Keratinocyte (primary cell): ENCODE data around the gene IPO11. TPM values are rescaled to one million over a fixed set of nuclear protein-coding genes. Genes with fewer than 3 reads are reported as not detected.

Source experiments
- DNase-seq: peaks from one replicate; pipeline ENCODE4 v3.0.0-alpha.2; 2011; ENCODE audit warnings: low read depth, missing footprints, low spot score
- FAIRE-seq: peaks from 2 replicates; lab custom pipeline; 2011; peaks lifted over from hg19 to GRCh38; lab: Jason Lieb, UNC
- H2AFZ ChIP-seq: 2 replicates; pipeline ENCODE4 v1.6.0; 2012; ENCODE audit warnings: low read length, control low read depth, inconsistent platforms; ENCODE audit not compliant: control insufficient read depth
- H3K27ac ChIP-seq: 2 replicates; pipeline ENCODE4 v1.5.1; 2011; ENCODE audit warnings: low read length; ENCODE audit not compliant: control insufficient read depth, insufficient read depth
- H3K27me3 ChIP-seq: 3 replicates; pipeline ENCODE4 v1.6.0; 2011; ENCODE audit warnings: low read length; ENCODE audit not compliant: control insufficient read depth, insufficient read depth; ENCODE audit errors: extremely low read depth
- H3K36me3 ChIP-seq, 2 experiments: 2 replicates in 1 of 2; 3 replicates in 1 of 2; pipeline ENCODE4 v1.5.1; 2011; ENCODE audit warnings: low read length in 2 of 2, mild to moderate bottlenecking in 1 of 2; ENCODE audit not compliant: control insufficient read depth in 2 of 2, insufficient read depth in 2 of 2; ENCODE audit errors: extremely low read depth in 1 of 2
- H3K4me1 ChIP-seq: 3 replicates; pipeline ENCODE4 v1.5.1; 2011; ENCODE audit warnings: low read length; ENCODE audit not compliant: control insufficient read depth, insufficient read depth; ENCODE audit errors: extremely low read depth
- H3K4me2 ChIP-seq: 3 replicates; pipeline ENCODE4 v1.6.0; 2011; ENCODE audit warnings: low read depth, low read length; ENCODE audit not compliant: control insufficient read depth, insufficient read depth; ENCODE audit errors: extremely low read depth
- H3K4me3 ChIP-seq, 3 experiments: fragments of 200-600 bp in 1 of 3; sonication (generic) in 1 of 3; 2 replicates in 2 of 3; 3 replicates in 1 of 3; pipeline ENCODE4 v1.5.1; 2011 to 2016; ENCODE audit warnings: low read length in 3 of 3, mild to moderate bottlenecking in 3 of 3, control low read depth in 2 of 3, inconsistent platforms in 1 of 3, low read depth in 1 of 3, mixed read lengths in 1 of 3, mixed run types in 1 of 3, moderate library complexity in 1 of 3; ENCODE audit not compliant: control insufficient read depth in 2 of 3, insufficient read depth in 2 of 3; ENCODE audit errors: extremely low read depth in 1 of 3
- H3K79me2 ChIP-seq: 2 replicates; pipeline ENCODE4 v1.6.0; 2012; ENCODE audit warnings: low read length; ENCODE audit not compliant: control insufficient read depth, insufficient read depth
- H3K9ac ChIP-seq: 3 replicates; pipeline ENCODE4 v1.6.0; 2011; ENCODE audit warnings: low read length; ENCODE audit not compliant: control insufficient read depth, insufficient read depth; ENCODE audit errors: extremely low read depth
- H3K9me1 ChIP-seq: 3 replicates; pipeline ENCODE4 v1.6.0; 2011; ENCODE audit warnings: low read length; ENCODE audit not compliant: control insufficient read depth, insufficient read depth; ENCODE audit errors: extremely low read depth
- H3K9me3 ChIP-seq: 2 replicates; pipeline ENCODE4 v1.5.1; 2012; ENCODE audit warnings: low read depth, low read length; ENCODE audit not compliant: control insufficient read depth
- H4K20me1 ChIP-seq: 3 replicates; pipeline ENCODE4 v1.6.0; 2011; ENCODE audit warnings: low read length; ENCODE audit not compliant: control insufficient read depth, insufficient read depth; ENCODE audit errors: extremely low read depth
- EZH2 ChIP-seq: IDR thresholded peaks from one replicate; pipeline ENCODE4 v1.6.1; 2012; ENCODE audit warnings: inconsistent platforms, mild to moderate bottlenecking, low read length, moderate library complexity
- dilution Hi-C: fragments of 300-500 bp; cut with MboI; formaldehyde crosslinking; loops from one replicate; pipeline ENCODE4 v1.7.0; 2020; ENCODE audit warnings: low sequenced_read_pairs; ENCODE audit not compliant: extremely low pct_ligation_motif_present
- polyA plus RNA-seq, 5 experiments: library from polyadenylated mRNA; depleted of rRNA in 3 of 5; stranded (reverse) in 3 of 5; stranded (forward) in 1 of 5; unstranded in 1 of 5; fragments of >200 nt; gene quantifications; 1 replicate in 1 of 5; 2 replicates in 3 of 5; 3 replicates in 1 of 5; pipeline versions ENCODE4 v1.2.1 to v1.2.3, GENCODE V29; 2011 to 2012; ENCODE audit warnings: missing spikeins in 2 of 5, low read depth in 1 of 5, low replicate concordance in 1 of 5
- TF ChIP-seq, protein P1 (sequence below), 3 experiments: IDR thresholded peaks in 1 of 3; conservative IDR thresholded peaks in 1 of 3; optimal IDR thresholded peaks in 1 of 3; 2 replicates in 2 of 3; 3 replicates in 1 of 3; pipeline versions ENCODE3 to v1.5.1; 2011; ENCODE audit warnings: low read length in 3 of 3, mild to moderate bottlenecking in 3 of 3, moderate library complexity in 2 of 3, control low read depth in 1 of 3, inconsistent platforms in 1 of 3; ENCODE audit not compliant: insufficient read depth in 2 of 3; ENCODE audit errors: extremely low read depth in 1 of 3

IPO11 gene
- polyA plus RNA-seq, 1 donor (not counting 4 experiments of a cell fraction or from before 2014, with no cell fraction given): 34.7 TPM

DNA sequence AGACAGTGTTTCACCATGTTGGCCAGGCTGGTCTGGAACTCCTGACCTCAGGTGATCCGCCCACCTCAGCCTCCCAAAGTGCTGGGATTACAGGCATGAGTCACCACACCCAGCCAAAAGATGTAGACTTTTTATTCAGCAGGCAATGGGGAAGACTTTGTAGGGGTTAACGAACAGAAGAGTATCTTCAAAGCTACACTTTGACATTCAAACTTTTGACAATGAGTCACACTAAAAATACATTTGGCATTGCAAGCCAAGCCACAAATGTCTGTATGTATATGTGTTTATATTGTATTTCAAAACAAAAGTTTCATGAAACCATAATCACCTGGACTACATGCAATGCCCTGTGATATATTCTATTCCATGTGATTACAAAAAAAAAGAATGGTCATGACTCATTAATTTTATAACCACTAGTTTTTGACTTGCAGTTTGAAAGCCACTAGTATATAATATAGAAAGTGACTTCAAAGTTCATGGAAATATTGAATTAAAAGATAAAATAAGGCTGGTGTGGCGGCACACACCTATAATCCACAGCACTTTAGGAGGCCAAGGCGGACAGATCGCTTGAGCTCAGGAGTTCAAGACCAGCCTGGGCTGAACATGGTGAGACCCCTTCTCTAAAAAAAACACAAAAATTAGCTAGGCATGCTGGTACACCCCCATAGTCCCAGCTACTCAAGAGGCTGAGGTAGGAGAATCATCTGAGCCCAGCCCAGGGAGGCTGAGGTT, 17.2 kb upstream of the IPO11 start:
- H2AFZ ChIP-seq: no peak overlapping the region
- H3K4me1 ChIP-seq: no peaks in the 10 kb centered on the region
- no peaks in the 10 kb centered on the region for H3K9me1 ChIP-seq
- no peaks in the 10 kb centered on the region for H4K20me1 ChIP-seq
- dilution Hi-C loops: no loop called here
- FAIRE-seq (no peak), DNase-seq (no peak)
- TF ChIP-seq EZH2: no peak
- TF ChIP-seq, protein P1, sequence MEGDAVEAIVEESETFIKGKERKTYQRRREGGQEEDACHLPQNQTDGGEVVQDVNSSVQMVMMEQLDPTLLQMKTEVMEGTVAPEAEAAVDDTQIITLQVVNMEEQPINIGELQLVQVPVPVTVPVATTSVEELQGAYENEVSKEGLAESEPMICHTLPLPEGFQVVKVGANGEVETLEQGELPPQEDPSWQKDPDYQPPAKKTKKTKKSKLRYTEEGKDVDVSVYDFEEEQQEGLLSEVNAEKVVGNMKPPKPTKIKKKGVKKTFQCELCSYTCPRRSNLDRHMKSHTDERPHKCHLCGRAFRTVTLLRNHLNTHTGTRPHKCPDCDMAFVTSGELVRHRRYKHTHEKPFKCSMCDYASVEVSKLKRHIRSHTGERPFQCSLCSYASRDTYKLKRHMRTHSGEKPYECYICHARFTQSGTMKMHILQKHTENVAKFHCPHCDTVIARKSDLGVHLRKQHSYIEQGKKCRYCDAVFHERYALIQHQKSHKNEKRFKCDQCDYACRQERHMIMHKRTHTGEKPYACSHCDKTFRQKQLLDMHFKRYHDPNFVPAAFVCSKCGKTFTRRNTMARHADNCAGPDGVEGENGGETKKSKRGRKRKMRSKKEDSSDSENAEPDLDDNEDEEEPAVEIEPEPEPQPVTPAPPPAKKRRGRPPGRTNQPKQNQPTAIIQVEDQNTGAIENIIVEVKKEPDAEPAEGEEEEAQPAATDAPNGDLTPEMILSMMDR (optimal IDR thresholded peaks at IDR 0.05 in 1 of 3, IDR thresholded peaks at IDR 0.05 in 1 of 3, conservative IDR thresholded peaks at IDR 0.05 in 1 of 3; ENCODE audit: extremely low read depth in 1 of 3, insufficient read depth in 2 of 3, low read length in 3 of 3): no peak
- no peaks in the 10 kb centered on the region for H3K79me2 ChIP-seq
- no peaks in the 10 kb centered on the region for H3K27me3 ChIP-seq
- no peak overlapping the region for H3K4me2 ChIP-seq
- H3K4me3 ChIP-seq: no peak overlapping the region
- H3K9ac ChIP-seq: no peak overlapping the region
- no peak overlapping the region for H3K27ac ChIP-seq
- H3K36me3 ChIP-seq: peaks cover 10 to 27% of the 10 kb centered on the region in 2 experiments
- H3K9me3 ChIP-seq: no peaks in the 10 kb centered on the region

DNA sequence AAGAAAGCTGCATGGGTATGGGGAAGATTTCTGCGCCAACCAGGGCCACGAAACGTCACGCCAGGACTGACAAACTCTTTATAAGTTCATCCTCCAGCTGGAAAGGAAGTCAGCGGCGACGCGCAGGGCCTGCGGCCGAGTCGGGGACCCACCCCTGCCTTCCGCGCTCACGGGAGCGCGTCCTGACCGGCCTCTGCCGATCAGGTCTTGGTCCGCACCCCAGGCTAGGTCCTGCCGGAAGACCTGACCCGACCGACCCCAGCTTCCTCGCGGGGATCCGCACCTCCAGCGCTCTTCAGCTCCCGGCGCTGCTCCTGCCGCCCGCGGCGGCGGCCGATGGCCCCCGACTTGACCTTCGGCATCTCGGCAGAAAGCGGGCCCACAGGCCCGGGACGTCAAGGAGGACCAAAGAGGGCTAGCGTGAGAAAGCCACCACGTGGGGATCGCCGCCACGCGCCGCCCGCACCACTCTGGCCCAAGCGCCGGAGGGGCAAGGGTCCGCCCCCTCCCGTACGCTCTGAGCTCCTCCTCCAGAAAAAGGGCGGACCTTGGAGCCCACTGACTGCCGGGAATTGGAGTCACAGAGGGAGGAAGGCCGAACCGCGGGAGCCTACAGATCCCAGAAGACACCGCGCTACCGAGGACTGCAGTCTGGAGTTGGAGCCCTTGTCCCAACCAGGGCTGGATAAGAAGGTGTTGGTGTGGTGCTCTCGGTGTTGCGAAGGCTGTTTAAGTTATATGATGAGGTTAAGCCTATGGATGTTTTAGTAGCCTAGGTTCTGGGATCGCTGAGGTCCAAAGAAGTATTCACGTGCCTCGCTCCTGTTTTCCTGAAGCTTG, 8.9 kb upstream of the IPO11 start, which contains the start of gene DIMT1:
Gene DIMT1 (minus strand): TSS at position 495 of the 840 bp plus-strand sequence. CDS start 133 bp downstream, at position 362.
- H3K27ac ChIP-seq: peak within 1 kb of the TSS; percentile 74
- H3K9me3 ChIP-seq: no peaks in the 10 kb centered on the region
- H3K4me1 ChIP-seq: peaks cover 6% of the 10 kb centered on the region
- H3K36me3 ChIP-seq: peaks cover 3 to 5% of the 10 kb centered on the region in 2 experiments
- no peaks in the 10 kb centered on the region for H3K27me3 ChIP-seq
- DNase-seq (peak; percentile 74), FAIRE-seq (peak; percentile 67)
- TF ChIP-seq EZH2: no peak
- TF ChIP-seq, protein P1 (optimal IDR thresholded peaks at IDR 0.05 in 1 of 3, IDR thresholded peaks at IDR 0.05 in 1 of 3, conservative IDR thresholded peaks at IDR 0.05 in 1 of 3; ENCODE audit: extremely low read depth in 1 of 3, insufficient read depth in 2 of 3, low read length in 3 of 3): no peak
- H3K4me3 ChIP-seq: peak within 1 kb of the TSS; percentile 69 to 86 (median 74)
- H3K4me2 ChIP-seq: peak within 1 kb of the TSS; percentile 81
- H3K9me1 ChIP-seq: no peaks in the 10 kb centered on the region
- peak within 1 kb of the TSS; percentile 93 for H3K9ac ChIP-seq
- H2AFZ ChIP-seq: peak within 1 kb of the TSS; percentile 94
- H4K20me1 ChIP-seq: no peaks in the 10 kb centered on the region
- dilution Hi-C loops: no loop called here
- H3K79me2 ChIP-seq: peaks cover 15% of the 10 kb centered on the region
